NCI-H187 (cell line): Measurements from ENCODE around the gene CAPN13.

Experiments
- DNase-seq, 2 experiments: peaks; one replicate each; lab custom pipeline; 2025; lab: John Stamatoyannopoulos, UW

CAPN13 gene

GRCh38 chr2:30786923-30787685 is 20.1 kb downstream of the CAPN13 start:
- no peak for DNase-seq

GRCh38 chr2:30784682-30785081 is 22.6 kb downstream of the CAPN13 start:
- no peak for DNase-seq

- DNase-seq: no peak
These were observed 25.2 kb downstream of the CAPN13 start for GRCh38 chr2:30781961-30782533.

- no peak for DNase-seq
These were observed 25.8 kb downstream of the CAPN13 start for GRCh38 chr2:30781451-30781850.

GRCh38 chr2:30780776-30781330 is 26.4 kb downstream of the CAPN13 start:
- DNase-seq: no peak

- DNase-seq: no peak
These were observed 28.6 kb downstream of the CAPN13 start for GRCh38 chr2:30778611-30779010.

- no peak for DNase-seq
These were observed 29.4 kb downstream of the CAPN13 start for GRCh38 chr2:30777661-30778505.

- no peak for DNase-seq
These were observed 30.2 kb downstream of the CAPN13 start for GRCh38 chr2:30776831-30777635.

GRCh38 chr2:30775833-30776232 is 31.4 kb downstream of the CAPN13 start:
- no peak for DNase-seq

GRCh38 chr2:30772021-30772705 is 35.1 kb downstream of the CAPN13 start:
- DNase-seq: no peak

- no peak for DNase-seq
These were observed 36.2 kb downstream of the CAPN13 start for GRCh38 chr2:30770816-30771576.

- no peak for DNase-seq
These were observed 37.3 kb downstream of the CAPN13 start for GRCh38 chr2:30769891-30770462.

- DNase-seq: no peak
These were observed 37.8 kb downstream of the CAPN13 start for GRCh38 chr2:30769481-30769780.

GRCh38 chr2:30768708-30769480 is 38.4 kb downstream of the CAPN13 start:
- no peak for DNase-seq

GRCh38 chr2:30768036-30768686 is 39.1 kb downstream of the CAPN13 start:
- no peak for DNase-seq

- DNase-seq: no peak
These were observed 40.6 kb downstream of the CAPN13 start for GRCh38 chr2:30766666-30767065.

- DNase-seq: no peak
These were observed 41.3 kb downstream of the CAPN13 start for GRCh38 chr2:30765876-30766470.

GRCh38 chr2:30765191-30765590 is 42.1 kb downstream of the CAPN13 start:
- DNase-seq: no peak
